AG04449 (cell line): ENCODE measurements around the gene KAZN.

Source experiments
- CTCF ChIA-PET: fragments of 350-600 bp; formaldehyde crosslinking; extraction: SDS; loops from one replicate; lab custom pipeline; 2021; ENCODE audit warnings: antibody characterized with exemption; lab: Yijun Ruan, JAX
- POLR2A ChIA-PET: fragments of 400-600, 350-600 bp; formaldehyde crosslinking; extraction: SDS; loops from one replicate; lab custom pipeline; 2020; ENCODE audit warnings: antibody characterized with exemption, inconsistent platforms; lab: Yijun Ruan, JAX
- DNase-seq: peaks from one replicate; pipeline ENCODE4 v3.0.0-alpha.2; 2010; ENCODE audit warnings: low read depth, low spot score
- H3K4me3 ChIP-seq: 2 replicates; pipeline ENCODE4 v1.5.1; 2011; ENCODE audit warnings: low read depth, mild to moderate bottlenecking, control low read depth, low read length
- CTCF ChIP-seq: IDR thresholded peaks from one replicate; pipeline ENCODE4 v1.5.1; 2011; ENCODE audit warnings: mild to moderate bottlenecking, moderate library complexity, low read length, control low read depth, inconsistent platforms; ENCODE audit not compliant: insufficient read depth; ENCODE audit errors: missing control alignments

Gene KAZN

GRCh38 chr1:14739082-14739832 is 140.8 kb downstream of the KAZN start:
- no peak for TF ChIP-seq CTCF
- H3K4me3 ChIP-seq = no peak overlapping the region
- no peak for DNase-seq
- ChIA-PET CTCF (no interaction called here), POLR2A (no interaction called here)

GRCh38 chr1:14740016-14740415 is 141.5 kb downstream of the KAZN start:
- POLR2A ChIA-PET = no interaction called here
- no peak for TF ChIP-seq CTCF
- no peak for DNase-seq
- no peak overlapping the region for H3K4me3 ChIP-seq
- CTCF ChIA-PET = no interaction called here

GRCh38 chr1:14741082-14741481 is 142.6 kb downstream of the KAZN start:
- no peak for DNase-seq
- H3K4me3 ChIP-seq = no peak overlapping the region
- ChIA-PET POLR2A (no interaction called here), CTCF (interaction anchor here (2.8 kb wide), 1 partner anchor 9 kb away, joined by 14 read pairs; no protein-coding TSS in a partner anchor)
- TF ChIP-seq CTCF = no peak

- POLR2A ChIA-PET = no interaction called here
- CTCF ChIA-PET = interaction anchor here (2.8 kb wide), 1 partner anchor 9 kb away, joined by 14 read pairs; no protein-coding TSS in a partner anchor
- no peak overlapping the region for H3K4me3 ChIP-seq
- TF ChIP-seq CTCF = no peak
- DNase-seq = no peak
Observed at GRCh38 chr1:14741532-14741931, 143.0 kb downstream of the KAZN start.

GRCh38 chr1:14742181-14742980 is 143.9 kb downstream of the KAZN start:
- DNase-seq = peak; percentile 86
- ChIA-PET CTCF (interaction anchor here (0.9 to 2.8 kb wide), 2 partner anchors 10 to 305 kb away, joined by 3 to 14 read pairs; no protein-coding TSS in a partner anchor), POLR2A (no interaction called here)
- no peak overlapping the region for H3K4me3 ChIP-seq
- TF ChIP-seq CTCF = no peak

- no peak overlapping the region for H3K4me3 ChIP-seq
- ChIA-PET POLR2A (no interaction called here), CTCF (interaction anchor here (2.8 kb wide), 1 partner anchor 11 kb away, joined by 14 read pairs; no protein-coding TSS in a partner anchor)
- no peak for DNase-seq
- no peak for TF ChIP-seq CTCF
Observed at GRCh38 chr1:14743368-14743767, 144.9 kb downstream of the KAZN start.
